Stimulated activated CD8-positive, alpha-beta memory T cell treated with anti-CD3 and anti-CD28 coated beads, Interleukin-7, amount 100 ng/mL, for 1 hour (primary cell): ENCODE data around the gene RENBP.

ENCODE experiments used
- DNase-seq, 2 donors: peaks; one replicate each; pipeline ENCODE4 v3.0.0-alpha.2; 2020; ENCODE audit warnings: low read depth in 2 of 2

Gene RENBP

DNA sequence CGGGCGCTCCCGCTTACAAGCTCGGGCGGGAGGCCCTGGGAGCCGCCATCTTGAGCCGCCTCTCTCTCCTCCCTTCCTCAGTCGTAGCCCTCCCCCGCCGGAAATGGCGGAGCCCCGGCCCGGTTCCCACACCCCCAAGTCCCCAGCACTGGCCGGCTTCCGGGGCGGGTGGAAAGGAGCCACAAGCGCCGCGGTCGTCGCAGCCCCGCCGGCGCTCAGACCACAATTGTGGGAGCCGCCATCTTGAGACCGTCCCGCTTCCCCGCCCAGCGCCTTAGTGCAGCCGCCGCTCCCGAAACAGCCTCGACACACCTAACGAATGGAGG is 26.6 kb upstream of the RENBP start:
- DNase-seq, result peak; percentile 71 to 80

DNA sequence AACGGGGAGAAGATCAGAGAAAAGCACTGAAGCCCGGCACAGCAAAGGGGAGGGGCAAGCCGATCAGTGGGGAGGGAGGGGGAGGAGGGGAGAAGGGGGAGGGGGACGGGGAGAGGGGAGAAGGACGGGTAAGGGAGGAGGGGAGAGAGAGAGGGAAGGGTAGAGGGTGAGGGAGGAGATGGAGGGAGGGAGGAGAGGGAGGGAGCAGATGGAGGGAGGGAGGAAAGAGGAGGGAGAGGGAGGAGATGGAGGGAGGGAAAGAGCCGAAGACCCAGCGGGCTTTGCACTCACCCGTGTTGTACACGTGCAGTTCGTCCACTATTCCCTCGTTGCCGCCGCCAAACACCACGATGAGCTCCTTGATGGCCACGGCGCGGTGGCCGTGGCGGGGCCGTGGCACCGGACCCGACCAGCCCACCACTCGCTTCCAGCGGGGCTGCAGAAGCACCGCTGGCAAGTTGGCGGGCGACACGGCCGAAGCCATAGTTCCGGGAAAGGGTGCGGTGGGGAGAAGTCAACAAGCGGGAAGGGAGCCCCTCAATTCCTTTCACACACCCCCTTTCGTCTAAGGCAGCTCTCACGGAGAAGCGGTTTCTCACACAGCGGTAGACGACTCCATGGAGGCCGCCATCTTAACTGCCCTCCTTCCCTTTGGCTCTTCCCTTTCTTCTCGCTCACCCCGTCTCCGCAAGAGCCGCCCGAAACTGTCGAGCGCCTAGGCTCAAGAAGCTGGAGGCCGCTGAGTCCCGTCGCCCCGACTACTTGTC is 26.1 kb upstream of the RENBP start:
- no peak for DNase-seq

DNA sequence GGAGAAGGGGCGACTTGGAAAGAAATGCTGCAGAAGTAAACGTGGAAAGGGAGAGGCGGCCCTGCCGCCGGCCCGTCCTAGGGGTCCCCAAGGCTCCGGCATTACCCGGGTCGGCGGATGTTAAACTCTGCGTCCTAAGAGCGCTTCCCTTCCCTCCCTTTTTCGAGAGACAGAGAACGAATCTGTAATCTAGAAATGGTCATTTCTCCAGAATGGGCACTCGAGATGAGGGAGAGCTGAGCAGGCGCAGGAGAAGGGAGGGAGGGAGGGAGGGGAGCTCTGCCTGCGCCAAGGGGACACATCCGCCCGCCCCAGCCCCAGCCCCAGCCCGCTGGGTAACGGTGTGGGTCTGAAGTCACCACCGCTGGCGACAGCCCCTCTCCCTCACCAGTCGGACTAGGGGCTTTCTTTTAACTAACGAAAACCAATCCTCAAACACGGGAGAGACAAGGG is 25.5 kb upstream of the RENBP start:
- DNase-seq, result no peak

DNA sequence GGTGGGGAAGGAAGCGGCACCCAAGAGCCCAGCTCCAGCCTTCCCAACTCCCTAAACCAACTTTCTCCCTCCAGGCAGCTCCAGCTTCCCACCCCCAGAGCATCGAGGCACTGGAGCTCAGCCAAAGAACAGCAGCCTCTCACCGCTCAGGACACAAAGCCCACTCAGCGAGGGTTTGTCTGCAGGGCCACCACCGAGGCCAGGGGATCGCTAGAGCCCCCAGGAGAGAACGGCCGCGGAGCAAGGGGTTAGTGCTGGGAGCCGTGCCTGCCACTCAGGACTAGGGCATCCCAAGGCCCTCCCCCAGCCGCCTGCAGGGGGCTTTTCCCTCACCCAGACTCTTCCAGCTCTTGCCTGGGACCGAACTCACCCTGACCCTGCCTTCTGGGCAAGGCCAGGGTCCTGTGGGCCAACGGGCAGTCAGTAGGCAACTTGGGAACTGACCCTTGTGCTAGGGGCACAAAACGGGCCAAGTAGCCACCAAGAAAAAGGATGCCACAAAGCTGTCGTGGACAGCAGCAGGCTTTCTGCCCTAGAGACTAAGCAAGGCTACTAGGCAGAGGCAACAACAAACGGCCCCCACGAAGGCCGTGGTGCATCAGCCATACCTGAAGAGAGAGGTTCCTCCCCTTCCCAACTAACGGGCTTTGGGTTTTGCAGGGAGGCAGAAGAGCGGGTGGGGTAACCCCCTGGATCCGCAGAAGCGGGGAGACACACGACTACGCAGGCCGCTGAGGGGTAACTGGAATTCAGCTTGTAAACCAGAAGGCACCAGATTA is 24.9 kb upstream of the RENBP start:
- DNase-seq, result no peak

DNA sequence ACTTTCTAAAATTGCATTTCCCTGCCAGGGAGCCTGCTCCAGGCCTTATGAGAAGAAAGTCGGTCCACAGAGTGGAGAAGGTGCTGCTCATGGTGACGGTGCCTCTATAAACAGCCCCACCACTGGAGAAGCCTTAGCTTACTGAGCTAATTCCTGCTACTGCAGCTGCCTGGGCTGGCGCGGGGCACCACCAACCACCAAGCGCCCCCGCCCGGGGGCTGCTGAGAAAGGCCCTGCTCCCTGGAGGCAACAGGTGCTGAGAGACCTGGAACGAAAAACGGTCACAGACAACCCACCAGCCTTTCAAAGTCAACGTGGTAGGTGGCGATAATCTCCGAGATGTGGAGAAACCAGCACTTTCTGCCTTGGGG is 24.3 kb upstream of the RENBP start:
- DNase-seq, result no peak

DNA sequence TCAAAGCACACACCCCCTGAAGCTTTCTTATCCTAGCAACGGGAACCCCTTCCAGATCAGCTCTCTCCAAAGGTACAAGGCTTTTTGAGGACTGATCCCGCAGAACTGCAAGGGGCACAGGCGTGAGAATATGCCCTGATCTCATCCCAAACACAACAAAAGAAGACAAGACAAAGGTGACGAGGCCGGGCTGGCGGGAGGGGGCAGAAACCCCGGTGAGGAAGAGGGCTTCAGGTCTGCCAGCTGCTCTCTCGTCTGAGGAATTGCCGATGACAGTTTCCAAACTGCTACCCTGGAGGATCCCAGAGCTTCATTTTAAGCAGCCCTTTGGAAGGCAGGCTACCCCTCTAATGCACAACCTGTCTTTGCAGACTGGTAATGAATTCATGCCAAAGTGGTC is 23.8 kb upstream of the RENBP start:
- no peak for DNase-seq

DNA sequence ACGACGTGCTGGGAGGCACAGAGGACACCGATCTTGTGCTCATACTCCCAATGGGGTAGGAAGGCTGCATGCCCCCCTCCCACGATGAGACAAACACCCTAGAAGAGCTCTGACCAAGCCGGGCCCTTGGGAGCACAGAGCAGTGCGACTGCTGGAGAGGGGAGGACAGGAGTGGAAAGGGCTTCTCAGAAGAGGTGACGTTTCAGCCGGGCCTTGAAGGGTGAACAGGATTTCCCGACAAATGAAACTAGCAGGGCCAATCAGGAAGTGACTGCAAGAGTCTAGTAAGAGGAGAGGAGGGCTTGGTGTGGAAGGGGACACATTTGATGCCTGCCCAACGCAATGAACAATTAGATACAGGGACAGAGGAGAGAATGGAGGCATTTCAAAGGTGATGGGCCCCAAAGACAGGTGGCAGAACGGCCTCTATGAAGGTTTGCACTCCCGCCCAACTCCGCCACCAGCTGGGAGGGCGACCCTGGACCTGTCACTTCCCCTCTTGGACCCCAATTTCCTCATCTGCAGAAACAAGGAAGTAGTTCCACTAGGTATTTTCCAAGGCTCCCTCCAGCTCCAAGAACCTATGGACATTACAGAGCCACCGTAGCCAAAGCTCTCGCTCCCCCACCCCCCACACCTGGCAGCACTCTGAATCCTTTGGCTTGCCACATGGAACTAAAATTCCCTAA is 23.2 kb upstream of the RENBP start:
- no peak for DNase-seq

DNA sequence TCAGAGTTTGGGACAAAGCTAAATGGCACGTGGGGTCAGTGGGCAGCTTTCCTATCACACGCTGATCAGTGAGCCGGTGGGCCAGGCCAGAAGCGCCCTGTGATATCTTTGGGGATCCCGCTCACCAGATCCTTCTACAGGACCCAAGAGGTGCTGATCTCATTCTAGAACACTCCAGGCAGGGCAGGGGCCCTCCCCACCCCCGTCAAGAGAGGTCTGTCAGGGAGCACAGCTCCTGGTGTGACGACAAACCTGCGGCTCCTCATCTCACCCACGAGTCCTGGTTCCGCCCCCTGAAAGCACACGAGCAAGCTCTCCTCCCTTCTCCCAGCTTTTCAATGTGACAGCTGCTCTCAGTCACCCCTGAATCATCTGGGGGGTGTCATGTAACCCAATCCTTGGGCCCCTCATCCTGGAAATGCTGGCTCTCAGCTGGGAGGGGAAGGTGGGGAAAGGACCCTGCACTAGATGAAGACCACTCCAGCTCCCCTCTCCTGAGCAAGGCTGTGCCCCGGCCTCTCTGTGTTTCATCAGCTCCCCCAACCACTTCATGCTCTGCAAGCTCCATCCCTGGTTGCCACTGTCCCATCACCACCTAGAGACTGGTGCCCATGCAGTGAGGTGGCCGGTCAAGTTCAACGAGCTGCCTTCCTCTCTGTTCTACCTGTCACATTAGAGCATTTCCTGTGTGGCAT is 22.5 kb upstream of the RENBP start:
- no peak for DNase-seq

DNA sequence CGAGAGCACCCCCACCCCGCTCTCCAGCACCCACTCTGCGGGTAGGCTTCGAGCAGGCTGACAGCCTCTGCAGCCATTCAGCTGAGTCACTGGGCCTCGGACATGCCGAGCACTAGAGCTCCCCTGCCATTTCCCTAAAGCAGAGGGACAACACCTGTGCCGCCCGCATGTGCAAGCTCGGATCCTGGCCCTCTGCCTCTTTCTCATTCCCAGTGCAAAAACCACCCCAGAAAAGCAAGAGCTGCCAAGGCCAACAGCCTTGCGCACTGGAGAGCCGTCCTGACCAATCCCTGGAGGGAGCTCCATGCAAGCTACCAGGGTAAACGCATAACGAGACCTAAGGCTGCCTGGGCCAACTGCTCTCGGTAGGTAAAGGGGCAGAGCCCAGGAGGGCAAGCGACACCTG is 21.8 kb upstream of the RENBP start:
- no peak for DNase-seq

DNA sequence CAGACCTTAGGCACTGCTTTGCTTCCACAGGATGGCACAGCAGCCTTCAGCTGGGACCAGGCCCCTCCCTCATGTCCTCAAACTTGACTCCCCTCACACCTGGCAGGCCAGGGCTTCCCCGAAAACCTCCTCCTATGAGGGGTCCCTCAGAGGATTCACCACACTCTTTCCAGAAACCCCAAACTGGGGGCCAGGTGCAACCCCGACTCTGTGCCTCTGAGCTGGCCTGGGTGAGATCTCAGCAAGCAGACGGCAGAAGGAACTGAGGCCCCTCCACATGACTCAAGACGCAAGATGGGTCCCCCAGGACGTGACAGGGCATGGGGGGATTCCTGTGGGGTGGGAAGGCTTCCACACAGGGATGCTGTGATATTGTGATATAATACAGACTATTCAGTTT is 21.0 kb upstream of the RENBP start:
- DNase-seq, result no peak

DNA sequence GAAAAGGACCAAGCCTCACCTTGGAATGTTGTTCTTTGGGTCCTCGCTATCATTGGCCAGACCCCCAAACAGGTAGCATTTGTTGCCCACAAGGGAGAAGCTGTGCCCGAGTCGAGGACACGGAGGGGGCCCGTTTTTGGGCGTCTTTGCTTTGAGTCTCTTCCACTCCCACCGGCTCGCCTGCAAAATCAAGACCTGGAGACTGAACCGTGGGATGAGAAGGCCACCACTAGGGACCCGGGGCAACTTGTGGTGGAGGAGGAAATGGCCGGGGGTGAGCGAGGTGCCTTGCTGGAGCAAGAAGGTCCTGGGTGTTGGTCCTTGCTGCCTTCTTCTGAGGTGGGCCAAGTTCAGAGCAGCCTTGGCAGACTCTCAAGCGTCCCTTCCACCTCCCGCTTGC is 19.7 kb upstream of the RENBP start:
- no peak for DNase-seq

DNA sequence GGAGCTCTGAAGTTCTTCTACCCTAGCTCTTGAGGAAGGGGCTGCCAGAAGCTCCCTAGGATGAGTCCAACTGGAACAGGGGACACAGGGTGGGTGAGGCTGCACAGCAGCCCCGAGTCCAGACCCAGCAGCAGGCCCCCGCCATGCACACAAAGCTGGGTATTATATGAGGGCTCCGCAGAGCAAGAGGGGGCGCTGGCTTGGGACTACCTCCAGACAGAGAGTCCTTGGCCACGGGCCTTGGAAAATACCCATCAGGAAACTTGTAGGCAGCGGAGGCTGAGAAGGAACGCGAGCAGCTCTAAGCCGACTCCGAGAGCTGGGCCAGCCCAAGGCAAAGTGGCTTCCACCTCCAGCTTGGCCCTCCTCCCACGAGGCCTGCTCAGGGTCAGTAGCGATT is 19.1 kb upstream of the RENBP start:
- DNase-seq, result no peak

DNA sequence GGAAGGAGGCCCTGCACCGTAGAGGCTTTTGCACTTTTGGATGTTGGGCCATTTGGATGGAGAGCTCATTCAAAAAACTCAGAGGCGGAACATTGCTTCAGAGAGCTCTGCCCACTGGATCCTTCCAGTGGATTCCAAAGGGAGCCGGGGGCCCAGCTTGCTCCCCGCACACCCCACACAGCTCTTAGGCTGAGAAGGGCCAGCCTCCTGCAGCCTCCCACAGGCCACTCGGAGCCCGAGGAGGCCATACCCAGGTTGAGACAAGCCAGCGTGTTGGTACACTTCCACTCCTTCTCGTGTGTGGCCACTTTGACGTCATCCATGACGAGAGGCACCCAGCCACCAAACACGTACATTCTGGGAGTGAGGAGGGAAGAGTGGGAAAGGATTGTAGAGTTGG is 16.8 kb upstream of the RENBP start:
- DNase-seq, result no peak

DNA sequence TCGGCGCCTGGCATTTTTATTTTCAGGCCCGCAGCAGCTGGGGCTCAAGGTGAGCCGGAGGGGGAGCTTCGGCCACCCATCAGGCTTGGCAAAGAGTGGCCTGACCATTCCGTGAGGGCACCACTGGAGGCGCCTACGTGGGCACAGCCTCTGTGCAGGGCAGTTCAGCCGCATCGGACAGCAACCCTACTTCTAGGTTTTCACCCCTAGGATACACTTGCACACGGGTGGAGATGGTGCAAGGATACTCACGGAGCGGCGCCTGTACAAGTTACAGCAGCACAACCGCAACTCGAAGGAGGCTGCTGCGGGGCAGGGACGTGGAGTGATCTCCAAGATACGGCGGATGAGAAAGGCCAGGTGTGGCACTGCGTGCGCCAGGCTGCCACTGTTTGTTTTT is 16.3 kb upstream of the RENBP start:
- no peak for DNase-seq

DNA sequence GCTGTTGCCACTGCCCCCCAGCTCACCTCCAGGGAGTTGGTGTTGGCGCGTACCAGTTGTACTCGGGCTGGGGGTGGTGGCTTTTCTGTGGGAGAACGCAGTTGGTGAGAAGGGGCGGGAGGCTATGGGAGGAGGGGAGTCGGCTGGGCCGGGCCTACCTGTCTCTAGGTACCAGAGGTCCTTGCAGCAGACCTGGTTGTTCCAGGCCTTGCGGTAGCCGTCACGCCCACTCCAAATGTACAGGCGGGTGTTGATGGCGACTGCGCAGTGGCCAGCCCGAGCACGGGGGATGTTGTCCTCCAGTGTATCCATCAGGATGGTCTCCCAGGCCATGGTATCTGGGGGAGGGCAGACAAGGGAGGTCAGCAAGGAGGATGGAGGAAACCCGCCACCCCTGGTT is 15.6 kb upstream of the RENBP start:
- no peak for DNase-seq

DNA sequence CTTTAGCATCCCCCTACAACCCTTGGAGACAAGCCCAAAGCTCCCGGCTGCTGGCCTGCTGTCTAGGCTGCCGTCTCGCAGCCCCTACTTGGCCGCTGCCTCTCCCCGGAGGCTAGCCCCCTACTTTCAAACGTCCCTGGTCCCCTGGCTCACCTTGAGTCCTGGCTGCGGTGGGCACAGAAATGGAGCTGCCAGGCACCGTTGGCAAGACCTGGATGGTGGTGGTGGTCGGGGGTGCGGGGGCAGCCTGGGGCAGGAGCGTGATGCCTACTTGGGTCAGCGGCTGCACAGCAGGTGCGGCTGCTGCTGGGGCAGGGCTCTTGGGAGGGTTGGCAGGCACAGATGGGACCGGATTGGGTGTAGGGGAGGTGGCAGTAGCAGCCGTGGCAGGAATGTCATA is 15.2 kb upstream of the RENBP start:
- DNase-seq, result no peak

DNA sequence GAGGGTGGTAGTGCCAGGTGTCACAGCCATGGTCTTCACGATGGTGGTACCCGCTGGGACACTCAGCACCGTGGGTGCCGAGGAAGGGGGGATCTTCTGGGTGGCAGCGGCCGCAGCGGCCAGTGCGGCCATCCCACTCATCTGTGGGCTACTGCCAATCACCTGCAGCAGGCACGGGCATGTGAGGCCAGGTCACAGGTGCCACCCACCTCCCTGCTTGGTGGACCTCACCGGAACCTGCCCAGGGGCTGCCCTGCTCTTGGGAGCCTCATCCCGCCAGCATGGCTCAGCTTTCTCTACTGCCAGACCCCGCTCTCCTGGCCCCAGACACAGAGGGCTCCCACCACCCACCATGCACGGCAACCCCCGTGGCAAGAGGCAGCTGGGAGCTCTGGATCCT is 14.2 kb upstream of the RENBP start:
- no peak for DNase-seq

DNA sequence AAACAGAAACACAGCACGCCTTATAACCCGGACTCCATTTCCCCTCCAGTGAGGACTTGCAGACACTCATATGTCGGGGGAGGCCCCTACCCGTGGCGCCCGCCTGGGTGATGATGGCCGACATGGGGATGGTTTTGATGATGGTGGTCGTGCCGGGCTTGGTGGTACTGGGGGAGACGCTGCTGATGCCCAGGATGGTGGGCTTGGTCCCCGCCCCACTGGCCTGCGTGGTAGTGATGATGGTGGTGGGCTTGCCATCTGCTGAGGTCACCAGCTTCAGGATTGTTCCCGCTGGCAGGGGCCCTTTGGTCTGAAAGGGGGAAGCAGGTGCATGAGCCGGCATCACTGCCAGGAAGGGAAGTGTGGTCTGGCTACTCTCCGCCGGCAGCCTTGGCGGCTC is 12.8 kb upstream of the RENBP start:
- DNase-seq, result no peak

DNA sequence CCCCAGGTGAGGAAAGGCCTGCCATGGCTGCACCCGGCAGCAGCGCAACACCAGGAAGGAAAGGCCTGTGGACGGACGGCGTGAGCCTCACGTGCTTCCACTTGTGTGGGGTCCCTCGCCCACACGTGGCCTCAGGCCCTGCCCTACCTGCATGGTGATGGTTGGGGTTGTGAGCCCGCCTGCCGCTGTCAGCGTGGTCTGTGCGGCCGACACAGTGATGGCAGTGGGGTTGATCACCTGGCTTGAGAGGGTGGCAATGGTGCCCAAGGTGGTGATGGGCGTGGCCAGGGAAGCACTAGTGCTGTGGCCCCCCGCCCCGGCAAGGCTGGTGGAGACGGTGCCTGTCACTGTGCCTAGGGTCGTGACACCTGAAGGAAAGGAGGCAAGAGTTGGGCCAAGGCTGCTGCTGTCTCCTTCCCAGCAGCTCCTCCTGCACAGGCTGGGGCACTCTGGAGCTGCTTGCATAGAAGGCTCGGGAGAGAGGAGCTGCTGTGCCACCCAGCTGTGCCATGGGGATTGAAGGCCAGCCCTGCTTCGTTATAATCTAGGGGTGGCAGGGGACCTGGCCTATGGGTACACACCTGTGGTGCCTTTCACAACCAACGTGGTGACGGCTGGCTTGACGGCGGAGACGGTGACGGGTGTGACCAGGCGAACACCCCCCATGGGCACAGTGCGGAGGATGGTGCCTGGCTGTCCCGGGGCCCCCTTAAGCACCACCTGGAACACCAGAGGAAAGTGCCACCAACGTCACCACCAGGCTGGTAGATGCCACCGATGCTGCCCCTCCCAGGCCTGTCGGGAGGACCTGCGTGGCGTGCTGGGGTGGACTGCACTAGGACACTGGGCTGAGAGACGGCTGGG is 11.8 kb upstream of the RENBP start:
- DNase-seq, result no peak

DNA sequence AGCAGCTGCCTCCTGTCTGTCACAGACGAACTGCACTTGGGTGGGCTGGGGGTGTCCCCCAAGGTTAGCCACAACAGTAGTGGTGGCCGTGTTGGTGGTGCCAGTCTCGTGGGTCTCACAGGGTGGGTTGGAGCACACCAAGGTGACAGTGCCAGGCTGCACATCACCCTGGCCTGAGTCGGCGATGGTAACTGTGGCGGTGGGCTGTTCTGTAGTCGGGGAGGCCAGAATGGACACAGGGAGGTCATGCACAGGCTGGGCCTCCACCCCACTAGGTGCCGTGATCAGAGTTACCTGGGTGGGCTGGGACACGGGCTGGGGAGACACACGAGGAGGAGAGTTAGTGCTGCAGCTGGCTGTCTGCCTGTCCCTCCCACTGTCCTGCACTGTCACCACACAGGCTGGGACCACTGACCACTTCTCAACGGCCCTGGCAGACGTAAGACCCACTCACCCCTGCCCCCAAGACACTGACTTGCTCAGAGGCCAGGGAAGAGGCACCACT is 10.8 kb upstream of the RENBP start:
- no peak for DNase-seq

DNA sequence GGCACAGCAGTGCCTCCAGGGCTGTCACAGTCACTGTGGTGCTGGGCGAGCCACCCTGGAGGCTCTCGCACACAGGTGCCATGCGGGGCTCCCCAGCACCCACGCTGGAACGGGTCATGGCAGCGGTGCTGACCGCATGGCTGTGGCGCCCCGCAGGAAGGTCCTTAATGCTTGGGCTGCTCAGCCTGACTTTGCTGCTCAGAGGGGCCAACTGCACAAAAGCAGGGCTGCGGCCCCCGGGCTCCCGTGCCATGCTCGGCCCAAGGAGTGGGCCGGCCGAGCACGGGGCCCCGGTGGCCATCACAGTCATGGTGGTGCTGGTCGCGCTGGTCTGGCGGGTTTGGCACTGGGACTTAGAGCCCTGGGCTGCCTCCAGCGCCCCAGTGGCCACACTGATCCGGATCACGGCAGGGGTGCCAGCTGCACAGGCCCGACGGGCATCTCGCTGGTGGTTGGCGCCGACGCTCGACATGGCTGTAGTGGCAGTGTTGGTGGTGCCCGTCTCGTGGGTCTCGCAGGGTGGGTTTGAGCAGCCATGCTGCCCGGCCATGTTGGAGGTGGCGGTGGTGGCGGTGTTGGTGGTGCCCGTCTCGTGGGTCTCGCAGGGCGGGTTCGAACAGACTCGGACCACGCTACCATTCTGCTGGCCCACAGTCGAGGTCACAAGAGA is 10.2 kb upstream of the RENBP start:
- DNase-seq, result no peak
